HG03432 (cell line): ENCODE measurements around the gene ATP1A2.
A peak's percentile ranks its signal among the peaks of the same experiment; 100 is the strongest.

ENCODE experiments used
- ATAC-seq: cut with Tn5 transposase; IDR thresholded peaks from one replicate; pipeline ENCODE4 v1.9.1; 2021; ENCODE audit warnings: mild to moderate bottlenecking, moderate library complexity; ENCODE audit not compliant: unreplicated experiment

The ATP1A2 gene

GRCh38 chr1:160084771-160085321 lies 30.7 kb upstream of the ATP1A2 start:
- ATAC-seq, result no peak

GRCh38 chr1:160085686-160086455 lies 29.7 kb upstream of the ATP1A2 start:
- peak; percentile 66 for ATAC-seq

- ATAC-seq, result no peak
Observed at GRCh38 chr1:160086456-160086892, 29.1 kb upstream of the ATP1A2 start.

- no peak for ATAC-seq
Observed at GRCh38 chr1:160087118-160087662, 28.4 kb upstream of the ATP1A2 start.

GRCh38 chr1:160089883-160090282 lies 25.7 kb upstream of the ATP1A2 start:
- no peak for ATAC-seq

- no peak for ATAC-seq
Observed at GRCh38 chr1:160090760-160091159, 24.8 kb upstream of the ATP1A2 start.

- no peak for ATAC-seq
Observed at GRCh38 chr1:160091666-160092223, 23.8 kb upstream of the ATP1A2 start.

GRCh38 chr1:160092366-160093068 lies 23.0 kb upstream of the ATP1A2 start:
- ATAC-seq, result no peak

- no peak for ATAC-seq
Observed at GRCh38 chr1:160093069-160093395, 22.5 kb upstream of the ATP1A2 start.

- no peak for ATAC-seq
Observed at GRCh38 chr1:160093624-160094290, 21.8 kb upstream of the ATP1A2 start.

GRCh38 chr1:160094291-160094625 lies 21.3 kb upstream of the ATP1A2 start:
- no peak for ATAC-seq

GRCh38 chr1:160094806-160095205 lies 20.8 kb upstream of the ATP1A2 start:
- no peak for ATAC-seq

GRCh38 chr1:160095382-160096105 lies 20.0 kb upstream of the ATP1A2 start:
- no peak for ATAC-seq

GRCh38 chr1:160096274-160097116 lies 19.1 kb upstream of the ATP1A2 start:
- no peak for ATAC-seq

- no peak for ATAC-seq
Observed at GRCh38 chr1:160097151-160097910, 18.2 kb upstream of the ATP1A2 start.

GRCh38 chr1:160097911-160098851 lies 17.4 kb upstream of the ATP1A2 start, which contains the start of gene IGSF8:
IGSF8 (minus strand) TSS chr1:160098619; CDS start chr1:160098472, 147 bp downstream.
- ATAC-seq, result peak; percentile 59

- peak; percentile 83 for ATAC-seq
Observed at GRCh38 chr1:160098852-160099561, 16.6 kb upstream of the ATP1A2 start.
